ENCODE data around the gene PMPCA.

The PMPCA gene

GRCh38 chr9:136463578-136463977 lies 53.1 kb downstream of the PMPCA start:
- DNase-seq = no peak

GRCh38 chr9:136464241-136464640 lies 53.8 kb downstream of the PMPCA start:
- DNase-seq = no peak

- no peak for DNase-seq
These were observed 55.2 kb downstream of the PMPCA start for GRCh38 chr9:136465500-136466154.

- DNase-seq = no peak
These were observed 55.7 kb downstream of the PMPCA start for GRCh38 chr9:136466155-136466541.

GRCh38 chr9:136467766-136468165 lies 57.3 kb downstream of the PMPCA start:
- no peak for DNase-seq

- no peak for DNase-seq
These were observed 59.9 kb downstream of the PMPCA start for GRCh38 chr9:136470356-136470755.

GRCh38 chr9:136470792-136471469 lies 60.5 kb downstream of the PMPCA start:
- DNase-seq = no peak

GRCh38 chr9:136471802-136472487 lies 61.5 kb downstream of the PMPCA start:
- DNase-seq = no peak

- no peak for DNase-seq
These were observed 62.3 kb downstream of the PMPCA start for GRCh38 chr9:136472640-136473353.

- no peak for DNase-seq
These were observed 62.9 kb downstream of the PMPCA start for GRCh38 chr9:136473354-136473721.

Data from CD4-positive, alpha-beta T cell treated with Interleukin-21 for 1 hour (primary cell).